ENCODE measurements around the gene TCTA.

TCTA gene

DNA sequence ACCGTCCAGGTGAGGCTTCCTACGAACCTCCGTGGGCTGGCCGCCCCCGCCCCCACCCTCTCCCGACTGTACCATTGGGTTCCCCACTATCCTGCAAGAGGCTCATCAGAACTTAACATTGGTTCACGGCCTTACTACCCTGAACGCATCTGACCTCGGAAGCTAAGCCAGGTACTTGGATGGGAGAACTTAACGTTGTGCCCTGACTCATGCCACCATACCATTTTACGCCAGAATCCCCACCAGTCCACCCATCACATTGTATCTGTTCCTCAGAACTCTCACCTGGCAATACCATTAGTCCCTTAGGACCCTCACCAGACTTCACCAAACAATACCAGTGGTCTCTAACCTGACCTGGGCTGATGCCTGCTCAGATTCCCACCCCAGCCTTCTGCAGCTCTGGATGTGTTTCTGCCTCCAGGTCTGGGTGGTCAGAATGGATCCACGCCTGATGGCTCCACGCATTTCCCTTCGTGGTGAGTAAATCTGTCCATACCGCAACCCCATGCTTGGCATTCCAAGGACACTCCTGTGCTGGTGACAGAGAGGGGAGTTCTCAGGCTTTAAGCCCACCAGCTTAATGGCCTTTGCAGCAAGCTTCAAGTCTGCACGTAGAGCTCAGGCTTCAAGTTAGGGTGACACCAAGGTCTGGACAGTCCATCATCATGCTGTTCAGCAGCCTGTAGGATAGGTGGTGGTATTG, 562 bp downstream of the TCTA start:
- H3K9me3 ChIP-seq (ENCODE audit: low read length): no peaks in the 10 kb centered on the region
- peak overlapping the region; percentile 84 to 96 for H3K4me3 ChIP-seq (ENCODE audit: low read depth in 1 of 2, low read length in 2 of 2)
- peak overlapping the region; percentile 93 for H3K9ac ChIP-seq (ENCODE audit: low read length)
- H3K4me1 ChIP-seq (ENCODE audit: insufficient read depth, low read length): peaks cover 32% of the 10 kb centered on the region
- H3K27me3 ChIP-seq (ENCODE audit: control insufficient read depth in 1 of 2, insufficient read depth in 2 of 2, low read length in 2 of 2): no peaks in the 10 kb centered on the region
- peaks cover 14% of the 10 kb centered on the region for H3K36me3 ChIP-seq (ENCODE audit: insufficient read depth, low read length)
- H3K27ac ChIP-seq (ENCODE audit: low read depth, low read length): peak overlapping the region; percentile 93

DNA sequence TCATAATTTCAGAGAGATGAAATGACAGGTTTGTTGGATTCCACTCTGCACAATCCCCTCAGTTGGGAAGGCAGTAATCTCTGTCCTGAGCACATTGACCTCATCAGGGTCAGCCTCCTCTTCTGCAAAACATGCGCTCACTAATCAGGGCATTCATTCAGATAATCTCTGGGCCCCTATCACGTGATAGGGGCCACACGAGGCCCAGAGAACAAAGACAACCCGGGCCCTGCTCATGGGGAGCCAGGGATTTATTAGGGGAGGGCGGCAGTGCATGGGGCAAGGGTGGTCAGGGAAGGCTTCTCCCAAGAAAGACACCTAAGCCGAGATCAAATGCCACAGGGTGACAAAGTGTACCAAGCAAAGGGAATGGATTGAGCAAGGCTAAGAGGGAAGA, 1.1 kb downstream of the TCTA start:
- Histone ChIP-seq H3K9ac (ENCODE audit: low read length) (peak overlapping the region; percentile 93), H3K9me3 (ENCODE audit: low read length) (no peaks in the 10 kb centered on the region), H3K4me3 (ENCODE audit: low read depth in 1 of 2, low read length in 2 of 2) (peak overlapping the region in 1 of 2 donors; percentile 96), H3K27ac (ENCODE audit: low read depth, low read length) (peak overlapping the region; percentile 93), H3K27me3 (ENCODE audit: control insufficient read depth in 1 of 2, insufficient read depth in 2 of 2, low read length in 2 of 2) (no peaks in the 10 kb centered on the region), H3K4me1 (ENCODE audit: insufficient read depth, low read length) (peaks cover 30% of the 10 kb centered on the region), H3K36me3 (ENCODE audit: insufficient read depth, low read length) (peaks cover 14% of the 10 kb centered on the region)

DNA sequence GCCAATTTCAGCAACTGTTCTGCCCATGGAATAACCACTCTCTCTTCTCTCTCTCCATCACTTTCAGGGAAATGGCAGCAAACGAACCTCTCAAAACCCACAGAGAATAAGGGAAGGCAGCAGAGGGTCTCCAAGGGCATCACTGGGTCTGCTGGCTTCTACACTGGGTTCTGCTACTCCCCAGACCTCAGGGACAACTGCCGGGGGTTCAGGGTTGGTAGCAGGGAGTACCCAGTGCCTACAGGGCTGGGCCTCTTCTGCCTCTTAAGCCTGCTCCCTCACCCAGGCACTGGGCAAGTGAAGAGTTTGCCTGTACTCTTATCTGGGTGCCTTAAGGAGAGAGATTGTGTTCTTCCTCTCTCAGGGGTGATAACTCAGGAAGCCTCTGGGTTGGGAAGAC, 2.5 kb downstream of the TCTA start:
- H3K9me3 ChIP-seq (ENCODE audit: low read length): no peaks in the 10 kb centered on the region
- no peak overlapping the region for H3K4me3 ChIP-seq (ENCODE audit: low read depth in 1 of 2, low read length in 2 of 2)
- H3K9ac ChIP-seq (ENCODE audit: low read length): no peak overlapping the region
- H3K27ac ChIP-seq (ENCODE audit: low read depth, low read length): no peak overlapping the region
- H3K27me3 ChIP-seq (ENCODE audit: control insufficient read depth in 1 of 2, insufficient read depth in 2 of 2, low read length in 2 of 2): no peaks in the 10 kb centered on the region
- peaks cover 14% of the 10 kb centered on the region for H3K36me3 ChIP-seq (ENCODE audit: insufficient read depth, low read length)
- H3K4me1 ChIP-seq (ENCODE audit: insufficient read depth, low read length): peaks cover 20% of the 10 kb centered on the region

- H3K9ac ChIP-seq (ENCODE audit: low read length): no peak overlapping the region
- no peak overlapping the region for H3K4me3 ChIP-seq (ENCODE audit: low read depth in 1 of 2, low read length in 2 of 2)
- no peak overlapping the region for H3K27ac ChIP-seq (ENCODE audit: low read depth, low read length)
- H3K36me3 ChIP-seq (ENCODE audit: insufficient read depth, low read length): peaks cover 22% of the 10 kb centered on the region
- H3K9me3 ChIP-seq (ENCODE audit: low read length): no peaks in the 10 kb centered on the region
- no peaks in the 10 kb centered on the region for H3K27me3 ChIP-seq (ENCODE audit: control insufficient read depth in 1 of 2, insufficient read depth in 2 of 2, low read length in 2 of 2)
- H3K4me1 ChIP-seq (ENCODE audit: insufficient read depth, low read length): peaks cover 13% of the 10 kb centered on the region
Measured at GRCh38 chr3:49415931-49416601, 3.8 kb downstream of the TCTA start.

- H3K36me3 ChIP-seq (ENCODE audit: insufficient read depth, low read length): peaks cover 22% of the 10 kb centered on the region
- no peak overlapping the region for H3K4me3 ChIP-seq (ENCODE audit: low read depth in 1 of 2, low read length in 2 of 2)
- H3K9ac ChIP-seq (ENCODE audit: low read length): no peak overlapping the region
- no peaks in the 10 kb centered on the region for H3K9me3 ChIP-seq (ENCODE audit: low read length)
- H3K4me1 ChIP-seq (ENCODE audit: insufficient read depth, low read length): peaks cover 17% of the 10 kb centered on the region
- H3K27ac ChIP-seq (ENCODE audit: low read depth, low read length): no peak overlapping the region
- no peaks in the 10 kb centered on the region for H3K27me3 ChIP-seq (ENCODE audit: control insufficient read depth in 1 of 2, insufficient read depth in 2 of 2, low read length in 2 of 2)
Measured at GRCh38 chr3:49416867-49417266, 4.6 kb downstream of the TCTA start.

DNA sequence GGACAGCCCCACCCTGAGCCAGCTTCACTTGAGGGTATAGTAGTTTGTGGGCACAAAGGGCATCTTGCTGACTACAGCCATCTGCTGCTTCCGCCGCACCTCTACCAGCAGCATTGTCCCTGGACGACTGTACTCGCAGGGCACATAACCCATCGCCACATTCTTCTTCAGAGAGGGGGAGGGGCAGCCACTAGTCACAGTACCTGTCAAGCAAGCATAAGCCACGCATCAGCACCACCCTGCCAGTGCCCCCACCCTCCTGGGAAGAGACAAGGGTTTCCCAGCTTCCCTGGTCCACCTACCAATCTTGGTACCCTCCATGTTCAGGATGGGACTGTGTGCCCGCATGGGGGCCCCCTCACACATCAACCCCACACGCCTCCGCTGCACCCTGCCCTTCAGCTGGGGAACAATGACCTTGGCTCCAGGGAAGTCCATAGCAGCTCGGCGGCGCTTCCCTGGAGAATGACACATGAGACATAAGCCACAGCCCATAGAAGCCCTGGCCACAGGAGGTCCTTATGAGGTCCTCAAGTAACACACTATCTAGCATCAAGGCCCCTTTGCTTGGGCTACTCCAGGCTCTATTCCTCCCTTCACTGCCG, 5.4 kb downstream of the TCTA start:
- no peak overlapping the region for H3K27ac ChIP-seq (ENCODE audit: low read depth, low read length)
- H3K36me3 ChIP-seq (ENCODE audit: insufficient read depth, low read length): peaks cover 22% of the 10 kb centered on the region
- no peaks in the 10 kb centered on the region for H3K27me3 ChIP-seq (ENCODE audit: control insufficient read depth in 1 of 2, insufficient read depth in 2 of 2, low read length in 2 of 2)
- H3K9ac ChIP-seq (ENCODE audit: low read length): no peak overlapping the region
- no peak overlapping the region for H3K4me3 ChIP-seq (ENCODE audit: low read depth in 1 of 2, low read length in 2 of 2)
- H3K4me1 ChIP-seq (ENCODE audit: insufficient read depth, low read length): peaks cover 23% of the 10 kb centered on the region
- H3K9me3 ChIP-seq (ENCODE audit: low read length): no peaks in the 10 kb centered on the region

- Histone ChIP-seq H3K4me1 (ENCODE audit: insufficient read depth, low read length) (peaks cover 16% of the 10 kb centered on the region), H3K9ac (ENCODE audit: low read length) (no peak overlapping the region), H3K36me3 (ENCODE audit: insufficient read depth, low read length) (peaks cover 25% of the 10 kb centered on the region), H3K27me3 (ENCODE audit: control insufficient read depth in 1 of 2, insufficient read depth in 2 of 2, low read length in 2 of 2) (no peaks in the 10 kb centered on the region), H3K9me3 (ENCODE audit: low read length) (no peaks in the 10 kb centered on the region), H3K4me3 (ENCODE audit: low read depth in 1 of 2, low read length in 2 of 2) (peak overlapping the region; percentile 30 to 42), H3K27ac (ENCODE audit: low read depth, low read length) (peak overlapping the region; percentile 54)
Measured at GRCh38 chr3:49421890-49422378, 9.7 kb downstream of the TCTA start.

DNA sequence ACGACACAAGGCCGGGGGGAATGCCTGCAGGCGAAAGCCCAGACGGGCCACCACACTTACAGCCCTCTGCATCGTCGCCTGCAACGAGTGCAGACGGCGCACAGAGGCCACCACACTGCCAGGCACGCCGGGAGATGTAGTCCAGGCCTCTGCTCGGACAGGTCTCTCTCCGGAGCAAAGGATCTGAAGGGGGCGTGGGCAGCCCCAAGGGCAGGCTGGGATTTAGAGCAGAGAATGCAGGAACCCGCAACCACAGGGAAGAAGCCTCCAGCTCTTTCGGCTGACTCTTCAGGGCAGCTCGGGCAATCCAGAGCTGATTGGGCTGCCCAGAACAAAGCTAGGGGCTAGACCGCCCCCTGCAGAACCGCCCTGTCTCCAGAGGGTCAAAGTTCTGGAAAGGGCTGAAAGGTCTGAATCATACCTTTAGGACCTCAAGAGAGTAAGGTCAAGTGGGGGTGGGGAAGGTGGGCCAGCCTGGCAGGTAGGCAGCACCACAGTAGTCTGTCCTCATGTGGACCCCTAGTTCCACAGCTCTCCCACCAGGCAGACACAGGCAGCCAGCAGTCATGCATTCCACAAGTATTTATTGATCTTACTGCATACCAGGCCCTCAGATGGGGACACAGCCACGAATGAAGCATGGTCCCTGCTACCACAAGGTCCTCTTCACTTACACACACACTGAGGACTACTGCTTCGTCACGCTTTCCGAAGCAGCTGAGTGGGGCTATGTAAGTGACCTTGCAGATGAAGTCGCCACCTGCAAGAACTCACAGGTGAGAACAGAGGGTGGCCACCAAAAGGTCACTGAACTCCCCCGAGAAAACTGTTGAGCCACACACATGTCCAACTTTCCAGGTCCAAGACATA, 10.4 kb downstream of the TCTA start, which contains the start of gene AMT:
Gene AMT (minus strand): TSS at position 95 of the 870 bp plus-strand sequence. CDS start 23 bp downstream, at position 72.
- Histone ChIP-seq H3K9ac (ENCODE audit: low read length) (no peak within 1 kb of the TSS), H3K27ac (ENCODE audit: low read depth, low read length) (peak within 1 kb of the TSS; percentile 54), H3K9me3 (ENCODE audit: low read length) (no peaks in the 10 kb centered on the region), H3K27me3 (ENCODE audit: control insufficient read depth in 1 of 2, insufficient read depth in 2 of 2, low read length in 2 of 2) (no peaks in the 10 kb centered on the region), H3K36me3 (ENCODE audit: insufficient read depth, low read length) (peaks cover 25% of the 10 kb centered on the region), H3K4me3 (ENCODE audit: low read depth in 1 of 2, low read length in 2 of 2) (peak within 1 kb of the TSS; percentile 30 to 42), H3K4me1 (ENCODE audit: insufficient read depth, low read length) (peaks cover 16% of the 10 kb centered on the region)

GRCh38 chr3:49424816-49425215, 12.6 kb downstream of the TCTA start:
- Histone ChIP-seq H3K4me1 (ENCODE audit: insufficient read depth, low read length) (peaks cover 17% of the 10 kb centered on the region), H3K27ac (ENCODE audit: low read depth, low read length) (no peak overlapping the region), H3K27me3 (ENCODE audit: control insufficient read depth in 1 of 2, insufficient read depth in 2 of 2, low read length in 2 of 2) (no peaks in the 10 kb centered on the region), H3K9me3 (ENCODE audit: low read length) (no peaks in the 10 kb centered on the region), H3K4me3 (ENCODE audit: low read depth in 1 of 2, low read length in 2 of 2) (no peak overlapping the region), H3K36me3 (ENCODE audit: insufficient read depth, low read length) (peaks cover 25% of the 10 kb centered on the region), H3K9ac (ENCODE audit: low read length) (no peak overlapping the region)

DNA sequence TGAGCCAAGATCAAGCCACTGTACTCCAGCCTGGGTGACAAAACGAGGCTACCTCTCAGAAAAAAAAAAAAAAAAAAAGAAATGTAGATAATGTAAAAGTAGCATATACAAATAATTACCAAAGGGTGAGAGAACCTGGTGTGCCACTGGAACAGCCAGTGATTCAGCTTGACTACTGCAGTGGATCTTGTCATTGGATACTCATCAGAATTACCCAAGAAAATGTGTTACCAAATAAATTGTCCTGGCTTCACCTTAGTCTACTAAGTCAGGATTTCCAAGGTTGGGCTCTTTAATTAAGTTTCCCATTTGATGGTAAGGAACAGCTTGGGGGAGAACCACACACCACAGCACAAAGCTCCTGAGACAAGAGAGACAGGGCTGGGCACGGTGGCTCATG, 15.4 kb downstream of the TCTA start:
- H3K9me3 ChIP-seq (ENCODE audit: low read length): no peaks in the 10 kb centered on the region
- H3K36me3 ChIP-seq (ENCODE audit: insufficient read depth, low read length): peaks cover 17% of the 10 kb centered on the region
- peaks cover 9% of the 10 kb centered on the region for H3K4me1 ChIP-seq (ENCODE audit: insufficient read depth, low read length)
- no peak overlapping the region for H3K4me3 ChIP-seq (ENCODE audit: low read depth in 1 of 2, low read length in 2 of 2)
- H3K27me3 ChIP-seq (ENCODE audit: control insufficient read depth in 1 of 2, insufficient read depth in 2 of 2, low read length in 2 of 2): no peaks in the 10 kb centered on the region
- H3K27ac ChIP-seq (ENCODE audit: low read depth, low read length): no peak overlapping the region
- H3K9ac ChIP-seq (ENCODE audit: low read length): no peak overlapping the region

DNA sequence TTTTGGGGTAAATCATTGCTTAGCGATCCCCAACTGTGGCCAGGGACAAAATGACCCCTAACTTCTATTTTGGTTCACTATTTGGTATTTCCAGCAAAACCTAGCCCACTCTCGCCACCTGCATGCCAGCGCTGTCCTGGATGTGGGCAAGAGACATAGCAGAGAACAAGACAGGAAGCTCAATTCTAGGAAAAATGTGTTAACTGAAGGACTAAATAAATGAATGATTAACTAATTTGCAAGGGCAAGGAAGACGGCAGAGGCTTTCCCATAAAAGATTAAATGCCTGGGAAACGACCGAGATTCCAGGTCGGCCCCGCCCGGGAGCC, 16.5 kb downstream of the TCTA start:
- Histone ChIP-seq H3K36me3 (ENCODE audit: insufficient read depth, low read length) (peaks cover 17% of the 10 kb centered on the region), H3K9me3 (ENCODE audit: low read length) (no peaks in the 10 kb centered on the region), H3K4me1 (ENCODE audit: insufficient read depth, low read length) (peaks cover 3% of the 10 kb centered on the region), H3K4me3 (ENCODE audit: low read depth in 1 of 2, low read length in 2 of 2) (peak overlapping the region; percentile 52 to 73), H3K27me3 (ENCODE audit: control insufficient read depth in 1 of 2, insufficient read depth in 2 of 2, low read length in 2 of 2) (no peaks in the 10 kb centered on the region), H3K27ac (ENCODE audit: low read depth, low read length) (peak overlapping the region; percentile 89), H3K9ac (ENCODE audit: low read length) (peak overlapping the region; percentile 49)
